IMR-90 (cell line): Measurements from ENCODE around the gene ISM1. TPM values are rescaled to one million over a fixed set of nuclear protein-coding genes. Genes with fewer than 3 reads are reported as not detected.

ENCODE experiments used
- ATAC-seq: fragments of 200-7000 bp; cut with Tn5 transposase; 2 replicates; pipeline ENCODE4 v1.9.1; 2020; ENCODE audit warnings: low read depth, mild to moderate bottlenecking, moderate library complexity
- BruUV-seq: library from RNA; stranded (reverse); fragments of 400-500 nt; replicated peaks from 2 replicates; lab custom pipeline; 2021; lab: Mats Ljungman, UMichigan
- CTCF ChIA-PET: fragments of 300-600 bp; formaldehyde crosslinking; extraction: SDS; loops from one replicate; lab custom pipeline; 2021; ENCODE audit warnings: antibody characterized with exemption; lab: Yijun Ruan, JAX
- POLR2A ChIA-PET: fragments of 300-600 bp; sonication (Branson Sonifier 250); formaldehyde crosslinking; loops from one replicate; lab custom pipeline; 2022; ENCODE audit warnings: antibody characterized with exemption; ENCODE audit not compliant: unreplicated experiment; lab: Charles Lee
- DNase-seq: peaks from one replicate; pipeline ENCODE4 v3.0.0; 2013
- H2AFZ ChIP-seq: replicated peaks from 2 replicates; pipeline ENCODE3; 2013; ENCODE audit warnings: low read length, mild to moderate bottlenecking; ENCODE audit not compliant: poor library complexity
- H2AK5ac ChIP-seq: 2 replicates; pipeline ENCODE4 v1.6.1; 2013; ENCODE audit warnings: low read depth, low read length, inconsistent platforms
- H2AK9ac ChIP-seq: replicated peaks from 2 replicates; pipeline ENCODE3; 2013; ENCODE audit warnings: mild to moderate bottlenecking, low read depth, low read length, moderate library complexity; ENCODE audit not compliant: poor library complexity
- H2BK120ac ChIP-seq: 2 replicates; pipeline ENCODE4 v1.6.1; 2013; ENCODE audit warnings: low read depth, low read length, inconsistent platforms
- H2BK15ac ChIP-seq: 3 replicates; pipeline ENCODE4 v1.6.1; 2013; ENCODE audit warnings: low read depth, low read length, inconsistent platforms
- H2BK20ac ChIP-seq: 2 replicates; pipeline ENCODE4 v1.6.1; 2013; ENCODE audit warnings: low read depth, mild to moderate bottlenecking, inconsistent platforms, low read length, moderate library complexity
- H2BK5ac ChIP-seq: 2 replicates; pipeline ENCODE4 v1.6.1; 2013; ENCODE audit warnings: mild to moderate bottlenecking, low read depth, low read length, inconsistent platforms; ENCODE audit not compliant: poor library complexity, severe bottlenecking
- H3K14ac ChIP-seq: replicated peaks from 2 replicates; pipeline ENCODE4 v1.6.1; 2013; ENCODE audit warnings: low read depth, low read length, inconsistent platforms
- H3K18ac ChIP-seq: 2 replicates; pipeline ENCODE4 v1.6.1; 2013; ENCODE audit warnings: low read depth, low read length, control low read depth
- H3K23ac ChIP-seq: 2 replicates; pipeline ENCODE4 v1.6.1; 2013; ENCODE audit warnings: low read depth, low read length, inconsistent platforms
- H3K27ac ChIP-seq: 2 replicates; pipeline ENCODE4 v1.5.1; 2013; ENCODE audit warnings: mild to moderate bottlenecking, control low read depth, low read length; ENCODE audit not compliant: insufficient read depth
- H3K27me3 ChIP-seq: 2 replicates; pipeline ENCODE4 v1.6.1; 2013; ENCODE audit warnings: low read length; ENCODE audit not compliant: control insufficient read depth, insufficient read depth
- H3K36me3 ChIP-seq: 2 replicates; pipeline ENCODE4 v1.6.1; 2013; ENCODE audit warnings: low read length, mixed read lengths; ENCODE audit not compliant: control insufficient read depth, insufficient read depth
- H3K4ac ChIP-seq: 2 replicates; pipeline ENCODE4 v1.6.1; 2013; ENCODE audit warnings: low read depth, low read length, inconsistent platforms
- H3K4me1 ChIP-seq: 2 replicates; pipeline ENCODE4 v1.6.1; 2013; ENCODE audit warnings: low read length, mixed read lengths; ENCODE audit not compliant: control insufficient read depth, insufficient read depth
- H3K4me2 ChIP-seq: 2 replicates; pipeline ENCODE4 v1.6.1; 2013; ENCODE audit warnings: low read depth, mild to moderate bottlenecking, control low read depth, low read length, moderate library complexity
- H3K4me3 ChIP-seq: 2 replicates; pipeline ENCODE4 v1.5.1; 2013; ENCODE audit warnings: low read depth, mild to moderate bottlenecking, control low read depth, low read length, moderate library complexity; ENCODE audit not compliant: insufficient read depth
- H3K56ac ChIP-seq: 2 replicates; pipeline ENCODE4 v1.6.1; 2013; ENCODE audit warnings: low read length, inconsistent platforms; ENCODE audit not compliant: insufficient read depth; ENCODE audit errors: extremely low read depth
- H3K79me1 ChIP-seq, 2 experiments: 2 replicates each; pipeline ENCODE4 v1.6.1; 2013; ENCODE audit warnings: low read length in 2 of 2, inconsistent platforms in 1 of 2, low read depth in 1 of 2
- H3K9ac ChIP-seq: 2 replicates; pipeline ENCODE4 v1.6.1; 2013; ENCODE audit warnings: low read depth, low read length, control low read depth
- H3K9me1 ChIP-seq: 2 replicates; pipeline ENCODE4 v1.6.1; 2013; ENCODE audit warnings: low read length, inconsistent platforms; ENCODE audit not compliant: insufficient read depth
- H3K9me3 ChIP-seq: 2 replicates; pipeline ENCODE4 v1.6.1; 2013; ENCODE audit warnings: low read length; ENCODE audit not compliant: control insufficient read depth, insufficient read depth
- H4K20me1 ChIP-seq: 2 replicates; pipeline ENCODE4 v1.6.1; 2013; ENCODE audit warnings: low read length, inconsistent platforms; ENCODE audit not compliant: insufficient read depth
- H4K5ac ChIP-seq: 2 replicates; pipeline ENCODE4 v1.6.1; 2013; ENCODE audit warnings: mild to moderate bottlenecking, low read depth, low read length, control low read depth
- H4K8ac ChIP-seq, 2 experiments: 2 replicates each; pipeline ENCODE4 v1.6.1; 2013; ENCODE audit warnings: low read depth in 2 of 2, low read length in 2 of 2, control low read depth in 1 of 2, inconsistent platforms in 1 of 2
- H4K91ac ChIP-seq: 2 replicates; pipeline ENCODE4 v1.6.1; 2013; ENCODE audit warnings: low read depth, low read length, inconsistent platforms; ENCODE audit not compliant: insufficient read depth
- CEBPB ChIP-seq: IDR thresholded peaks from 2 replicates; pipeline ENCODE4 v1.6.1; 2012; ENCODE audit warnings: low read depth, low read length, improper control_type of control experiment
- CHD1 ChIP-seq: IDR thresholded peaks from 2 replicates; pipeline ENCODE4 v1.6.1; 2012; ENCODE audit warnings: low read depth, low read length, improper control_type of control experiment
- MAFK ChIP-seq: IDR thresholded peaks from 2 replicates; pipeline ENCODE4 v1.6.1; 2012; ENCODE audit warnings: low read depth, low read length, improper control_type of control experiment
- NFE2L2 ChIP-seq: fragments of 150-350 bp; IDR thresholded peaks from 2 replicates; pipeline ENCODE4 v1.6.1; 2016; ENCODE audit warnings: low read depth, mild to moderate bottlenecking, low read length
- RCOR1 ChIP-seq: IDR thresholded peaks from 2 replicates; pipeline ENCODE4 v1.6.1; 2012; ENCODE audit warnings: mild to moderate bottlenecking, low read length, improper control_type of control experiment; ENCODE audit not compliant: insufficient replicate concordance
- WGBS, 2 experiments: methylation state at CpG; one replicate each; pipeline versions ENCODE4 v1.1.5 to v1.1.7; 2013; ENCODE audit warnings: missing lambda C conversion rate in 2 of 2; ENCODE audit not compliant: insufficient read length in 1 of 2; ENCODE audit errors: extremely low coverage in 2 of 2; 5-methylcytosine and 5-hydroxymethylcytosine counted together
- dilution Hi-C: fragments of 300-500 bp; cut with HindIII; formaldehyde crosslinking; loops from one replicate; pipeline ENCODE4 v1.14.3; 2018; ENCODE audit warnings: low sequenced_read_pairs; ENCODE audit not compliant: unreplicated experiment
- in situ Hi-C: fragments of 300-500 bp; cut with MboI; formaldehyde crosslinking; loops from 3 replicates; pipeline ENCODE4 v1.14.3; 2019; ENCODE audit warnings: low sequenced_read_pairs, inconsistent platforms, mixed read lengths
- intact Hi-C: fragments of 100-400 bp; cut with micrococcal nuclease; formaldehyde crosslinking; loops from 2 replicates; pipeline ENCODE4 v1.10.0; 2022
- polyA plus RNA-seq, 3 experiments: library from polyadenylated mRNA; depleted of rRNA; stranded (reverse); fragments of >200 nt; gene quantifications; 2 replicates each; pipeline ENCODE4 v1.2.3, GENCODE V29; 2012; ENCODE audit warnings: low replicate concordance in 1 of 3
- total RNA-seq: library from RNA; depleted of rRNA; stranded (reverse); fragments of >200 nt; gene quantifications from 2 replicates; pipeline ENCODE4 v1.2.3, GENCODE V29; 2012
- TF ChIP-seq, protein P1 (sequence below): conservative IDR thresholded peaks from 2 replicates; pipeline ENCODE4 v1.5.1; 2012; ENCODE audit warnings: mild to moderate bottlenecking, low read depth, low read length, improper control_type of control experiment

ISM1 gene
- total and polyA plus RNA-seq, 2 of the 4 experiments (the other 2 are of a cell fraction), result not detected

DNA sequence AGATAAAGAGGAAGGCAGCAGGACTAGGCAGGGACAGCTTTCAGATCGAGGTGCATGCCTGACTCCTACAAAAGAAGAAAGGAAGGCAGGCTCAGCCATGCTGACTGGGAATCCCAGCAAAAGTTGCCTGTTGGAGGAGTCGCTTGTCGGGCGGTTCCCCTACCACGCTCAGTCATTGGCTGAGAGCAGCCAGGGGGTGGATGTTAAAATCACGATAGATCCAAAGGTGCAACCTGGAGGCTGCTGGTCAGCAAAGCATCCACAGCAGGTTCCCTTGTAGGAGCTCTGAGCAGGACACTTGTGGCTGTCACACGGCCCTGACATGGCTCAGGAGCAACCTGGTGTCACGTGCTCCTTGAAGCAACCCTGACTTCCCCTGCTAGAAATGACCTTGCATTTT lies 74.6 kb downstream of the ISM1 start:
- H3K9me3 ChIP-seq, result no peaks in the 10 kb centered on the region
- intact Hi-C loops, result no loop called here
- no peak overlapping the region for H2AK5ac ChIP-seq
- no peak overlapping the region for H2BK120ac ChIP-seq
- BruUV-seq, result no TSS peak
- H4K20me1 ChIP-seq, result no peaks in the 10 kb centered on the region
- H2BK15ac ChIP-seq, result no peak overlapping the region
- H4K8ac ChIP-seq, result no peak overlapping the region
- H3K4me1 ChIP-seq, result no peaks in the 10 kb centered on the region
- no peak overlapping the region for H3K4me3 ChIP-seq
- CTCF ChIA-PET, result no interaction called here
- no peak overlapping the region for H2BK5ac ChIP-seq
- H2AFZ ChIP-seq, result no peak overlapping the region
- H2AK9ac ChIP-seq, result no peak overlapping the region
- H3K14ac ChIP-seq, result no peak overlapping the region
- H3K36me3 ChIP-seq, result no peaks in the 10 kb centered on the region
- dilution Hi-C loops, result no loop called here
- in situ Hi-C loops, result no loop called here
- H3K27ac ChIP-seq, result no peak overlapping the region
- no peaks in the 10 kb centered on the region; the same call in 1 of the 2 replicates for H3K27me3 ChIP-seq
- DNase-seq (no peak), ATAC-seq (no peak)
- no peaks in the 10 kb centered on the region for H3K79me1 ChIP-seq
- no peak overlapping the region for H3K18ac ChIP-seq
- POLR2A ChIA-PET, result no interaction called here
- no peaks in the 10 kb centered on the region for H3K9me1 ChIP-seq
- no peak overlapping the region for H3K4me2 ChIP-seq
- no peak overlapping the region for H4K91ac ChIP-seq
- H3K4ac ChIP-seq, result no peak overlapping the region
- no peak overlapping the region for H2BK20ac ChIP-seq
- WGBS, 2 experiments, result 89% methylated on average over 5 of the region's 8 CpGs; no CpG with 5 or more reads in 1 of the 2 experiments
- no peak overlapping the region for H3K9ac ChIP-seq
- no peak overlapping the region for H3K23ac ChIP-seq
- H4K5ac ChIP-seq, result no peak overlapping the region
- TF ChIP-seq NFE2L2 (no peak), RCOR1 (no peak), CHD1 (no peak), CEBPB (no peak), MAFK (no peak)
- TF ChIP-seq, protein P1, sequence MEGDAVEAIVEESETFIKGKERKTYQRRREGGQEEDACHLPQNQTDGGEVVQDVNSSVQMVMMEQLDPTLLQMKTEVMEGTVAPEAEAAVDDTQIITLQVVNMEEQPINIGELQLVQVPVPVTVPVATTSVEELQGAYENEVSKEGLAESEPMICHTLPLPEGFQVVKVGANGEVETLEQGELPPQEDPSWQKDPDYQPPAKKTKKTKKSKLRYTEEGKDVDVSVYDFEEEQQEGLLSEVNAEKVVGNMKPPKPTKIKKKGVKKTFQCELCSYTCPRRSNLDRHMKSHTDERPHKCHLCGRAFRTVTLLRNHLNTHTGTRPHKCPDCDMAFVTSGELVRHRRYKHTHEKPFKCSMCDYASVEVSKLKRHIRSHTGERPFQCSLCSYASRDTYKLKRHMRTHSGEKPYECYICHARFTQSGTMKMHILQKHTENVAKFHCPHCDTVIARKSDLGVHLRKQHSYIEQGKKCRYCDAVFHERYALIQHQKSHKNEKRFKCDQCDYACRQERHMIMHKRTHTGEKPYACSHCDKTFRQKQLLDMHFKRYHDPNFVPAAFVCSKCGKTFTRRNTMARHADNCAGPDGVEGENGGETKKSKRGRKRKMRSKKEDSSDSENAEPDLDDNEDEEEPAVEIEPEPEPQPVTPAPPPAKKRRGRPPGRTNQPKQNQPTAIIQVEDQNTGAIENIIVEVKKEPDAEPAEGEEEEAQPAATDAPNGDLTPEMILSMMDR, result no peak
- H3K56ac ChIP-seq, result no peak overlapping the region
